GM21360 (cell line): ENCODE data around the gene ABHD18.
A peak's percentile ranks its signal among the peaks of the same experiment; 100 is the strongest.
"Not testable (repeated sequence)": the region's sequence is repeated elsewhere in the genome, so short reads cannot be mapped to it uniquely, and the experiment has no call there.

ENCODE experiments used
- ATAC-seq: cut with Tn5 transposase; IDR thresholded peaks from one replicate; pipeline ENCODE4 v1.9.1; 2021; ENCODE audit warnings: mild to moderate bottlenecking, moderate library complexity; ENCODE audit not compliant: unreplicated experiment

The ABHD18 gene

DNA sequence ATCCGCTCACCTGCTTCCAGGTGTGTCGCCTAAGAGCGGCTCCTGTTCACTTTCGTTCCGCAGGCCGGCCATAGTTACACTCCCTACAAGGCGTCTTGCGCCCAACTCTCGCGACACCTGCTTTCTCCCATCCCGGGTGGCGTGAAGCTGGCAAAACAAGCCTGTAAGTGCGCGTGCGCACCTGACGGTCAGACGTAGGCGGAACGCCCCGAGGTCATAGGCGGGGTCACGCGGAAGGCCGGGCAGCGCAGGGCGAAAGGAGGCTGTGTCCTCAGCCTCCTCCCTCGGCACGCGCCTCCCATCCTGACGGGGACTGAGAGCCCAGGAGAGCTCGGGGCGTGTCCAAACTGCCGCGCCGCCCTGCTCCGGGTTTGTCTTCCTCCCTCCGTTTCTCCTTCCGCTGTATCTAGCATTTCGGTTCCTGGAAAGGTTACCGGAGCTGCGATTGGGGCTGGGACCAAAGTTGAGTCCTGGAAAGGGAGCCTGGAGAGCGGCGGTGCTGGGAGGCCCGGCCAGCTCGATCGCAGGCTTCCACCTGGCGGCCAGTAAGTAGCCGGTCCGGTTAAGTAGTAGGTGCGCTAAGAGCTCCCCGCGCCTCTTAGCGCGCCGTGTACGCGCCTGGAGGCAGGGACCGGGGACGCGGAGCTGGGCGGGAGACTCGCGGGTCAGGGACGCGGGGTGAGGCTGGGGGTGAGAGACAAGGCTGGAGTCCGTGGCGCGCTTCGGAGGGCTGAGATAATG is at the start of gene ABHD18, which contains the start of gene MFSD8:
TSS of gene ABHD18 (plus strand) at position 345 of the 741 bp plus-strand sequence. CDS start 17,550 bp downstream, outside the sequence.
TSS of gene MFSD8 (minus strand) at position 112 of the 741 bp plus-strand sequence. CDS start at position 72, 40 bp downstream.
- ATAC-seq = peak; percentile 97

DNA sequence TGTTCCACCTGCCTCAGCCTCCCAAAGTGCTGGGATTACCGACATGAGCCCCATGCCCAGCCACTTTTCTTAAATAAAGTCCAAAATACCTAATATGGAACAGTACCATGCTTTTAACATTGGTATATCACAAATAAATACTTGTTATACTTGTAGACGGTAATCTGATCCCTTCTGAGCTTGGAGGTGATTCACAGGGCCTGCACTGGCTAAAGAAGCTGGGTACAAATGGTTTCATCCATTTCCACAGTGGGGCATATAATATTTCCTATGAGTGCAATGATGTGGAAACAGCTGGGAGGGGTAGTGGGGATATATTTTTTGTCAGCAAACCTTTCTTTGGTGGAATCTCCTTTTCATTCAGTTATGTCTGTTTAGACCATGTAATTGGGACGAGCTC is 48.7 kb upstream of the ABHD18 start:
- ATAC-seq = no peak

DNA sequence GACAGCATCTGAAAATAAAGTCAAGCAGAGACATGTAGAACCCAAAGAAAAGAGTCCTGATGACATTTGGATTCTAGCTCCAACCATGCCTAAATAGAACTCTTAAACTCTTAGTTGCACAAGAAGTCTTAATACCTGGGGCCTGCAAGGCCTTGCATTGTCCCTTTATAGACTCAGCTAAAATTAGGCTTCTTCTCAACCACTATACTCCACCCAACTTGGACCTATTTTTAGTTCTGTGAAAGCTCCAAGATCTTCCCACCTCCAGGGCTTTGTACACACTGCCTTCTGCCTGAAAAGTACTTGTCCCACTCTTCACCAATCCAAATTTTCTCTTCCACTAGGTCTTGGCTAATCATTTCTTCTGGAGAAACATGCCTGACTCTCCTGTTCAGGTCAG is 48.1 kb upstream of the ABHD18 start:
- ATAC-seq = no peak

DNA sequence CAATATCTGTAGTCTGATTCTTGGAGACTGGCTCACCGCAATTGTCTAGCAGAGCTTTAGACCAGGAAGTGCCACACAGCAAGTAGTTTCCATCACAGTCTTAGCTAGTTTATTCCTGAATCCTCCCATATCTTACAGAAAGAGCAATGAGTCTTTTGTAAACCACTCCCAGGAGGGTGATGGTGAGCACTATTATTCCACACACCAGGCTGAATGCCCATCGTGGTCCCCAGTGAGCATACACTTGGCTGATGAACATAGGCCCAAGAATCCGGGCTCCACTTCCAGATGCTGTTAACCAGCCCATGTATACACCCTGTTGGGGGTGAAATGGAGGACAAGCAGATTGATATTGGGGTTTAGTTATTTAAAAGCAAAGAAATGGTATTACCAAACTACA is 44.7 kb upstream of the ABHD18 start:
- no peak for ATAC-seq

DNA sequence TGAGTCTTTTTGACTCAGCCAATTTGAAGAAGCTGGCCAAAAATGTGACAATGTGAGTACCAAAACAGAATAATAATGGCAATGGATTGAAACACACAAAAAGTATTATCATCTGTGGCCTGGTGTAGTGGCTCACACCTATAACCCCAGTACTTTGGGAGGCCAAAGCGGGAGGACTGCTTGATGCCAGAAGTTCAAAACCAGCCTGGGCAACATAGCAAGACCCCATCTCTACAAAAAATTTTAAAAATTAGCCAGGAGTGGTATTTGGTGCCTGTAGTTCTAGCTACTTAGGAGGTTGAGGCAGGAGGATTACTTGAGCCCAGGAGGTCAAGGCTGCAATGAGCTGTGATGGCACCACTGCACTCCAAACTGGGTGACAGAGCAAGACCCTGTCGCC is 43.0 kb upstream of the ABHD18 start:
- no peak for ATAC-seq

DNA sequence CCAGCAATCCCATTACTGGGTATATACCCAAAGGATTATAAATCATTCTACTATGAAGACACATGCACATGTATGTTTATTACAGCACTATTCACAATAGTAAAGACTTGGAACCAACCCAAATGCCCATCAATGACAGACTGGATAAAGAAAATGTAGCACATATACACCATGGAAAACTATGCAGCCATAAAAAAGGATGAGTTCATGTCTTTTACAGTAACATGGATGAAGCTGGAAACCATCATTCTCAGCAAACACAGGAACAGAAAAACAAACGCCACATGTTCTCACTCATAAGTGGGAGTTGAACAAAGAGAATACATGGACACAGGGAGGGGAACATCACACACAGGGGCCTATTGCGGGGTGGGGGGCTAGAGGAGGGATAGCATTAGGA is 39.5 kb upstream of the ABHD18 start:
- ATAC-seq = not testable (repeated sequence)

DNA sequence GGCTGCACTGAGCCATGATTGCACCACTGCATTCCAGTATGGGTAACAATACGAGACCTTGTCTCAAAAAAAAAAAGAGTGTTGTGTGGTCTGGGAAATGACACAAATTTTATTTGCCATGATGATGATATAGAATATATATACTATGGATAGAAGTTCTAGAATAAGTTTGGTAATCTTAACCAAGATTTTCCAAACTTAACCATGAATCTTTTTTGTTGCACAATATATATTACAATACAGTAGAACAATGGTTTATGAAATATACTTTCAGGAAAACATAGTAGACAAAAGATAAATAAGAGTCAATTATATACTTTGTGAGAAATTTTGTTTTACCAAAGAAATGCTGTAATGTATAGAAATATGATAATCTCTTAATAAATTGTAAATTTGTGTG is 35.0 kb upstream of the ABHD18 start:
- ATAC-seq = no peak

DNA sequence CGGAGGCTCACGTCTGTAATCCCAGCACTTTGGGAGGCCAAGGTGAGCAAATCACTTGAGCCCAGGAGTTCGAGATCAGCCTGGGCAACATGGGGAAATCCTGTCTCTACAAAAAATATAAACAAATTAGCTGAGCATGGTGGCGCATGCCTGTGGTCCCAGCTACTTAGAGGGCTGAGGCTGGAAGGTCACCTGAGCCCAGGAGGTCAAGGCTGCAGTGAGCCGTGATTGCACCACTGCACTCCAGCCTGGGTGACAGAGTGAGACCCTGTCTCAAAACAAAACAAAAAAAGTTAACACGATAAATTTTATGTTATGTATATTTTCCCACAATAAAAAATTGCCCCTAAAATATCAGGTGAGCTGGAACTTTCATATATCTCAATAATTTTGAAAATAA is 33.4 kb upstream of the ABHD18 start:
- ATAC-seq = not testable (repeated sequence)

DNA sequence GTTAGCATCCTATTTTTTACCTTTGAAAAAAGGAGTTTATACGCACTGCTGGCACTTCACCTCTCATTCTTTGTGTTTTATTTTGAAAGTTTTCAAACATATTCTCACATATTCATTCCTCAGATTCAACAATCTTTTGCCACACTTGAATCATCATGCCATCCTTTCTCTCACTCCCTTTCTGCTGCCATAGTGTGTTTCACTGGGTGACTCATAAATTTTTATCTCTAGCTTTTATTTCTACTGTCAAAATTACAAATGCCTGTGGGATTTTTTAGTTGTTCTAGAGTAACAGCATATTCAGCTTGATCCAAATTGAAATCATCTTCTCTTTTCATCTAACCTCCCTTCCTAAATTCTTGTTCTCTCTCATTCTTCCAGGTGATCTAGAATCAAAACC is 28.2 kb upstream of the ABHD18 start:
- no peak for ATAC-seq

DNA sequence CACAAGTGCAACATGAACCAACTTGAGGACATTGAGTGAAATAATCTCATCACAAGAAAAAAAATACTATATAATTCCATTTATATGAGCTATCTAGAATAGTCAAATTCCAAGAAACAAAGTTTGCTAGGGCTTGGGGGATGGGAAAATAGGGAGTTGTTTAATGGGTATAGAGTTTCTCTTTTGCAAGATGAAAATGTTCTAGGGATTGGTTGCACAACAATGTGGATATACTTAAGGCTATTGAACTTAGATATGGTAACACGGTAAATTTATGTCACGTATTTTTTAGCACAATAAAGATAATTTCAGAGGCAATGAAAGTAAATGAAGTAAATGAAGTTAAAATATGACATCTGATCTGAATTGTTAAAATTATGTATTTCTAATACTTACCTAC is 8.1 kb upstream of the ABHD18 start:
- ATAC-seq = no peak

DNA sequence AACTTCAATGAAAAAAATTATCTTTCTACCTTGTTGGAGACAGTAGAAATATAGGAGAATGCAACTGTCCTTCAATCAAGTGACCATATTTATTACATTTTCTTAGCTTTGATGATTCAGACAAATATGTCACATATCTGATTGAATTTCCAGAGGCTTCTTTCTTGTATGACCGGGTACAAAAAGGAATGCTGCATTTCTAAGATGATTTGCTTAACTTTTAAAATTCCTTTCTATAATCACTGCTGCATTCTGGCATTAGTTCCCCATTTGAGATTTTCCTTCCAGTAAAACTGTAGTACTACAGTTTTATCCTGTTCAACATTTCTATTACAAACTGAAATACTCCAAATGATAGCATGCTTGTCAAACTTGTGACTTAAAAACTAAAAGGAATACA is 5.4 kb upstream of the ABHD18 start:
- ATAC-seq = no peak

DNA sequence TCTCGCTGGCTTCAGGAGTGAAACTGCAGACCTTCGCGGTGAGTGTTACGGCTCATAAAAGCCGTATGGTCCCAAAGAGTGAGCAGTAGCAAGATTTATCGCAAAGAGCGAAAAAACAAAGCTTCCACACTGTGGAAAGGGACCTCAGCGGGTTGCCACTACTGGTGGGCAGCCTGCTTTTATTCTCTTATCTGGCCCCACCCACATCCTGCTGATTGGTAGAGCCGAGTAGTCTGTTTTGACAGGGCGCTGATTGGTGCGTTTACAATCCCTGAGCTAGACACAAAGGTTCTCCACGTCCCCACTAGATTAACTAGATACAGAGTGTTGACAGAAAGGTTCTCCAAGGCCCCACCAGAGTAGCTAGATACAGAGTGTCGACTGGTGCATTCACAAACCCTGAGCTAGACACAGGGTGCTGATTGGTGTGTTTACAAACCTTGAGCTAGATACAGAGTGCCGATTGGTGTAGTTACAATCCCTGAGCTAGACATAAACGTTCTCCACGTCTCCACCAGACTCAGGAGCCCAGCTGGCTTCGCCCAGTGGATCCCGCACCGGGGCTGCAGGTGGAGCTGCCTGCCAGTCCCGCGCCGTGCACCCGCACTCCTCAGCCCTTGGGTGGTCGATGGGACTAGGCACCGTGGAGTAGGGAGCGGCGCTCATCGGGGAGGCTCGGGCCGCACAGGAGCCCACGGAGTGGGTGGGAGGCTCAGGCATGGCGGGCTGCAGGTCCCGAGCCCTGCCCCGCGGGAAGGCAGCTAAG is 1.4 kb upstream of the ABHD18 start:
- not testable (repeated sequence) for ATAC-seq

DNA sequence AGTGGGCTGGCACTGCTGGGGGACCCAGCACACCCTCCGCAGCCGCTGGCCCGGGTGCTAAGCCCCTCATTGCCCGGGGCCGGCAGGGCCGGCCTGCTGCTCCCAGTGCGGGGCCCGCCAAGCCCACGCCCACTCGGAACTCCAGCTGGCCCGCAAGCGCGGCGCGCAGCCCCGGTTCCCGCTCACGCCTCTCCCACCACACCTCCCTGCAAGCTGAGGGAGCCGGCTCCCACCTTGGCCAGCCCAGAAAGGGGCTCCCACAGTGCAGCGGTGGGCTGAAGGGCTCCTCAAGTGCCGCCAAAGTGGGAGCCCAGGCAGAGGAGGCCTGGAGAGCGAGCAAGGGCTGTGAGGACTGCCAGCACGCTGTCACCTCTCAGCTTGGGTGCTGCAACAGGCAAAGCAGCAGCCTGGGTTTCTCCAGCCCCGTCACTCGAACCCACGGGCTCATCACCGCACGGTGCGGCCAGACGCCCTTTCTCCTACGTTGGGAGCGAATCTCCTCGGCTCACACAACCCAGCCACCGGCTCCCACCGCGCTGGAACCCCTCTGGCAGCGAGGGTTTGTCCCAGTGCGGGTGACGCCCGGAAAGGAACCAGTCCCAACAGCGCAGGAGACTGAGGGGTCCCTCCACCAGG is 662 bp upstream of the ABHD18 start:
- ATAC-seq = peak; percentile 10

DNA sequence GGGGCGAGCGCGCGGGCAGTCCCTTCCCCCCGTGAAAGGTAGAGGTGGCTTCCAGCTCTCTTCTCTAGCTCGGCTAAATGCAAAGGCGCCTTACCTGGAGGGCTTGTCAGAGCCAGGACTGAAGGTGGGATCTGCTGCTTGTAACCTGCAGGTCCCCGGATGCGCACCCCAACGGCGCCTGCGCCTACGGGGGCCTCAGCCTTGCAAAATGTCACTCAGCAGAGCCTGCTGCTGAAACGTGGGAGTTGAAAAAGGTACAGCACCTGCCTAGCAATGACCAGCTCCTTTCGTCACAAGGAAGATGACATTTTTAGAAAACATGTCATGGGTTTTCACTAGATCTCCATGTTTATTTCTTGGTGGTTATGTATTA is 583 bp downstream of the ABHD18 start:
- peak; percentile 32 for ATAC-seq

DNA sequence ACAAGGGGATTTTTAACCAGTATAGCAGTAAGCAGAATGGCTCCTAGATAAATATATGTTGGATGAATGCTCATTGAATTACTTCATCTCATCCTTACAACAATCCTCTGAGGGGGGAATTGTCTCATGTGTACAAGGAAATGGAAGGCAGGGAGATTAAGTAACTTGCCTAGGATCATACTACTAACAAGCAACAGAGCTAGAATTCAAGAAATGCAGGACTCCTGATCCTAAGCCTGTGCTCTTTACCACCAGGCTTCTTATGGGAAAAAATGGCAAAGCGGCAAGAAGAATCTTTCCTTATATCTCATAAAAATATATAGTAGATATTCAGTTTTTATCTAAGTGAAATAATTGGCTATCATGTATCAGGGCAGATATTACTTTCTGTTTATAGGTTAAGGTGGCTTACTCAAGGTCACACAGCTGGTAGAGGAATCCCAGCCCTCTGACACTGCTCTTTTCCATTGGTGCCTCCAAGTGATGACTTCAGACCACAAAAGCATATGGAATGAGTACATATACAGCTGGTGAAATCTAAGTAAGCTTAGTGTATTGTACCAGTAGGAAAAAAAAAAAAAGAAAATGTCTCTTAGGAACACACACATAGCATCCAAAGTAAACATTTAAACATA is 2.1 kb downstream of the ABHD18 start:
- ATAC-seq = no peak

DNA sequence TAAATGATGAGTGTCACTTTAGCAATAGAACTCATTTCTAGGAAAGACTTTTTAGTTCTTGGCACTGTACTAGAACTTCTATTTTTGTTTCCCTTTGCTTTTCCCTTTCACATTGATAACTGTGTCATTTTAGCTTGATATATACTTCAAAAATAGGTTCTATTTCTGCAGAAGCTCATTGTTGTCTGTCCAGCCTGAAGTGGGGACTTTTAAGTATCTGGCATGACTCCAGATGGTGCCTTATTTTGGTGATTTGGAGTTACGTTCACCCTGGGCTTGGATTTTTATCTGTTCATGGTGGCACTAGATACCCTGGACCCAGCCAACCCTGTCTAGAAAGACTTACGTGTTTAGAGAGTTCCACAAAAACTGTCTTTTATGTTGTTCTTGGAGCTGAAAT is 3.4 kb downstream of the ABHD18 start:
- ATAC-seq = no peak

DNA sequence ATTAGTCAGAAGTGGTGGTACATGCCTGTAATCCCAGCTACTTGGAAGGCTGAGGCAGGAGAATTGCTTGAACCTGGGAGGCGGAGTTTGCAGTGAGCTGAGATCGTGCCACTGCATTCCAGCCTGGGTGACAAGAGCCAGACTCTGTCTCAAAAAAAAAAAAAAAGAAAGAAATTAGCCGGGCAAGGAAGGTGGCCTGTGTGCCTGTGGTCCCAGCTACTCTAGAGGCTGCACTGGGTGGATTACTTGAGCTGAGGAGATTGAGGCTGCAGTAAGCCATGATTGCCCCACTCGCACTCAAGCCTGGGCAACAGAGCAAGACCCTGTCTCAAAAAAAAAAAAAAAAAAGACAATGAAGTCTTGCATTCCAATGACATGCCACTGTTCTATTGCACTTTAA is 5.7 kb downstream of the ABHD18 start:
- not testable (repeated sequence) for ATAC-seq

DNA sequence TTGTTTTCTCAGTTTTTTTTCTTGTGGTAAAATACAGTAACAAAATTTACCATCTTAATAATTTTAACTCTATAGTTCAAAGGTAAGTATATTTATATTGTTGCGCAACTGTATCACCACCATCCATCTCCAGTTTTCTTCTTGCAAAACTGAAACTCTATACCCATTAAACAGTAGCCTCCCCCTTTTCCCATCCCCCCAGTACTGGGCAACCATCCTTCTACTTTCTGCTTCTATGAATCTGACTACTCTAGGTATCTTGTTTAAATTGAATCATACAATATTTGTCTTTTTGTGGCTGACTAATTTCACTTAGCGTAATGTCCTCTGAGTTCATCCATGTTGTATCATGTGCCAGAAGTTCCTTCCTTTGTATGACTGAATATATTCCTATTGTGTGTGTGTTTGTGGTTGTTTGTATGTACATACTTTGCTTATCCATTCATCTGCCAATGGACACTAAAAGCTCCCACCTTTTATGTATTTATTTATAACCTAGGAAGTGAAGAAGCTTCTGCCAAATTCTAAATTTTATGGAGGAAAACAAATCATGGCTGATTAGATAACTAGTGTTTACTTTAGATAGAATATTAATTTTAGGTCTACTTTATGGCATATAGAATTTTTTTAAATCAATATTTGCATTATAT is 10.0 kb downstream of the ABHD18 start:
- no peak for ATAC-seq

DNA sequence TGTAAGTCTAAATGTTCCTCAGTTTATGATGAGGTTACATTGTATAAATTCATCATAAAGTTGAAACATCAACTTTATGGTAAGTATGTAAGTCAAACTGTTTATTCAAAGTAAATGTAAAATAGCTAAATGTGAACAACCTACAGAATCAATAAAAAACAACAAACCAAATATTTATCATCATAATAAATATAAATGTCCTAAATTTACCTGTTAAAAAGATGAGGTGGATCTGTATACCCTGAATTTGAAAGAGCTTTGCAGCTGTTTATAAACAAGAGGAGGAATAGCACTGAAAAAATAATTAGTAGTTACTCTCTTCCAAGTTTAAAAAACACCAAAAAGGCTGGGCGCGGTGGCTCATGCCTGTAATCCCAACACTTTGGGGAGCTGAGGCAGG is 13.7 kb downstream of the ABHD18 start:
- ATAC-seq = no peak

DNA sequence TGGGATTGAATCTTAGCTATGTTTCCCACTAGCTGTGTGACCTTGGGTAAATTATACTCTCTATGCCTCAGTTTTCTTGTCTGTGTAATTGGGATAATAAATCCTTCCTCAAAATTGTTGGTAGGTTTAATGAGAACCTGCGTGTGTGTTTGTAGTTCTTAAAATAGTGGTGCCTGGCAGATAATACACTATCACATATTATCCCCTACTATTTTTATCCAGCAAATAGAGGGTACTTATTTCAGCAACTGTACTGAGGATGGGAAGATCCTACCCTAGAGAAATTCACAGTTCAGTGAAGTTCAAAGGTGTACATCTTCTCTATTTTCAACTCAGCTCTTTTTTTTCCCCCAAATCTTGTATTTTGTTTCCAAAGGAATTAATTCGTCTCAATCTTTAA is 17.2 kb downstream of the ABHD18 start:
- no peak for ATAC-seq

DNA sequence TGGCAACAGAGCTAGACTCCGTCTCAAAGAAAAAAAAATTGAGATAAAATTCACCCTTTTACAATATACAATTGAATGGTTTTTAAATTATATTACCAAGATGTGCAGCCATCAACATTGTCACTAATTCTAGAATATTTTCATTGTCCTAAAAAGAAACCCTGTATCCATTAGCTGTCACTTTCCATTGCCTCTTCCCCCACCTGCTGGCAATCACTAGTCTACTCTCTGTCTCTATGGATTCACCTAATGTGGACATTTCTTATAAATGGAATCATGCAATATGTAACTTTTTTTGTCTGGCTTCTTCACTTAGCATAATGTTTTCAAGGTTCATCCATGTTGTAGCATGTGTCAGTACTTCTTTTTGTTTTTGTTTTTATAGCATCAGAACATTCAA is 20.8 kb downstream of the ABHD18 start:
- ATAC-seq = no peak
